T-helper 9 cell (primary cell): ENCODE measurements around the gene SESN1.
A peak's percentile ranks its signal among the peaks of the same experiment; 100 is the strongest.

ENCODE experiments used
- DNase-seq: peaks from one replicate; pipeline ENCODE4 v3.0.0-alpha.2; 2020

The SESN1 gene

DNA sequence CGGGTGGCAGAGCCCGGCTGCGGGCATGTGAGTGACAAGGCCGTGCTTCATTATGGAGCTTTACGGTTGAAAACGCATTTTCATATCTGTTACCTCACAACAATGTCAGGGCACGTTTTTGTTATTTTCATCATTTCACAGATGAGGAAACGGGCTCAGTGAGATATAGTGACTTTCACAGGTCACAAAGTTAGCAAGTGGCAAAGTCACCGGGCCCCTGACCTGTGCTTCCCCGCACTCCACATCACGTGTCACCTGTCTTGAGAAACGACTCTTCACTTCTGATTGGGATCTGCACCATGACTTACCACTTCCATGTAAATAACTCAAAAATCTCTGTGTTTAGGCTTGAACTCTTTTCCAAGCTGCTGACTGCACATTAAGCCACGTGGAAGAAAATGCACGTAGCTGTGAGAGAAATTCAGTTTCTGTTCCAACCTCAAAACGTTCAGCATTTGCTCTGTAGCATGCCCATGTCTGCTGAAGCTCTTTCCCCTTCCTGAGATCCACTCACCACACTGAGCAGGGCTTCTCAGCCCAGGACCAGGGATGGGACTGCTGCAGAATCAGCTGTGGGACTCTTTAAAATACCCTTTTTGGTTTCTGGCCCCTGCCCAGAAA, 139.2 kb downstream of the SESN1 start:
- no peak for DNase-seq

DNA sequence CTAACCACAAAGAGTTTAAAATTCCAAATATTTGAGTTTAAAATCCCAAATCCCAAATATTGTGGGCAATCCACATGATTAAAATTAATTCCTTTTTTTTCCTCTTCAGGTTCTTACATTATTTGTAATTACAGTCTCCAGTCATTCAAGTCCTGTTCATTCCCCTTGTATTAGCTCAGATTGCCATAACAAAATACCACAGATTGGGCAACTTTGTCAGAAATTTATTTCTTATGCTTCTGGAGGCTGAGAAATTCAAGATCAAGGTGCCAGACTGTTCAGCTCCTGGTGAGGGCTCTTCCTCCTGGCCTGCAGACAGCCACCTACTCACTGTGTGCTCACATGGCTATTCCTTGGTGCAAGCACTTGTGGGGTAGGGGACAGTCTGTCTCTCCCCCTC, 141.0 kb downstream of the SESN1 start:
- DNase-seq, result no peak

DNA sequence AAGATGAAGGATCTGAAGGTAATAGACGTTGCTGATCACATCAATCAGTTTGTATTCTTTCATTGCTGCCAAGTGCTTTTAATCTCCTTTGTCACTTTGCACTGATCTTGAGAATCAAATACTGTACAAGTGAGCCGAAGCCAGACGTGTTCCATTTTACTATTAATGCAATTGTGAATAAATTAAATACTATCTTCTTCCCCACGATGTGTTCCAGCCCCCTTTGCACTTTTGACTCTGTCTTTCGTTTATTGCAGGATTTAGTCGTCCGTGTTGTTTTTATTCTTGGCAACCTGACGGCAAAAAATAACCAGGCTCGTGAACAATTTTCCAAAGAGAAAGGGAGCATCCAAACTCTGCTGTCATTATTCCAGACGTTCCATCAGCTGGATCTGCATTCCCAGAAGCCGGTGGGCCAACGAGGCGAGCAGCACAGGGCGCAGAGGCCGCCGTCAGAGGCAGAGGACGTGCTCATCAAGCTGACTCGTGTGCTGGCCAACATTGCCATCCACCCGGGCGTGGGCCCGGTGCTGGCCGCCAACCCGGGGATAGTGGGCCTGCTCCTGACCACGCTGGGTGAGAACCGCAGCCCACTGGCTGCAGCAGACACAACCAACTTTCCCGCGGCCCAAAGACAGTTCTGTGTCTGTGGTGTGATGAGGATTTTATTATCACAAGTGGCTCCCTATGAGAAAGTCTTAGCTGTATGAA, 141.7 kb downstream of the SESN1 start:
- no peak for DNase-seq

- no peak for DNase-seq
Observed at GRCh38 chr6:108951351-108951953, 143.2 kb downstream of the SESN1 start.

DNA sequence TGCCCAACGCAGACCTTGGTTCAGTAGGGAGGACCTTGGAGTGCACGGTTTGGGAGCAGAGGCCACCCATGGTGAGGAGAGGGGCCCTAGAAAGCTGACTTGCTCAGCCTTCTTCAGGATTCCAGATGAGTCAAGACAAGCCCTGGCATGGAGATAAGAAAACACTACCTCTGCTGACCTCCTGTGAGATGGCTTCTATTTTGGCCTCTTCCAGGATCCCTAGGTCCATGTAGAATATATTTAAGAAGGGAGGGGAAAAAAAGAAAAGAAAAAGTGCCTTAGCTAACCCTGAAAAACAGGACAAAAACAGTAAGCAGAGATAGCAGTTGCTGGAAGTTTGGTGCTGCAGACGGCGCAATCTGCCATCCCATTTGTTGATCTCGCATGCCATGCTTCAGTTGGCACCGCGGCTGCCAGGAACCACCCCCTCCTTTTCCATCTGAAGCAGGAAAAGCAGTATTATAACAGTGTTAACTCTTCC, 146.4 kb downstream of the SESN1 start:
- DNase-seq, result no peak

DNA sequence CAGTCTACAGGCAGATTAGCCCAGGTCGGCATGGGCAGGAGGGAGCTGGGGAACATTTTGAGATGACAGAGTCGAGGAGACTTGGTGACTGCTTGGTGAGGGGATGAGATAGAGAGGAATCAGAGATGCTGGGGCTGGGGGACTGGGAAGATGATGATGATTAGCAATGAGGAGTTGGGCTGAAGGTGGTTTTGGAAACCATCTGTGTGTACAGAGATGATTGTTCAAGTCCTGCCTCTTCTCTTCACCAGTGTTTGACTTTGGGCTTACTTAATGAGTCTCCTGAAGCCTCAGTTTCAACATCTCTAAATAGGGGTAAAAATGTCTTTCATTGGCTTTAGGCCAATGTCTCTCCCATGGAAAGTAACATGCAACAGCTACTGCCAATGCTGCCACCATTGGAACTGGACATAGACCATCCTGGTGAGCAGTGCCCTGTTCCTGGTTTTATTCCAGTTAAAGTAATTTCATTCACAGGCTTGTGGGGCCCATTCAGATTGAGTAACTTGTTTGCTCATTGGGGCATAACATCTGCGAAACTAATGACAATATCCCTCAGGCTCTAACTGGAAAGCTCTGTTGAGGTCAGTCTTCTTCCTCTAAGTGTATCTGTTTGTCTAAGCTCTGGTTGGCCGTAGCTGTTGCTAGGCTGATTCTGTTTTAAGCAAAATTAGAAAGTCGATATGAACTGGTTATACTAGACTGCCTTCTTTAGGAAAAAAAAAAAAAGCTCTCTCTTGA, 147.4 kb downstream of the SESN1 start:
- DNase-seq, result no peak

DNA sequence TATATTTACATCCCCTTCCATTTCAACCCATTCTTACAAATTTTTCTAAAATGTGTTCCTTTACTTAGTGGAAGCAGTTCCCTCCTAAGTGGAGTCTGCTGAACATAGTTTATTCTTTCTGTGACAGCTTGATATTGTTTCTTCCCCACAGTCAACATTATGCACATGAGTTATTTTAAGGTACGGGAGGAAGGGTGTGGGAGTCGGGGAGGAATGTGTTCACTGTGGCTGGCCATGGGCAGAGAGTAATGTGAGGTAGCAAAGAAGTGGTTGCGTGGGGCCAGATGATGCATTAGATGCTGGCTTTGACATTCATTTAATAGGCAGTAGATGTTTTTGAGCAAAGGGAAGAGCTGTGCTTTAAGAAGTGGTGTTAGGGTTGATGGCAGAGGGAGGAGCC, 148.0 kb downstream of the SESN1 start:
- no peak for DNase-seq

DNA sequence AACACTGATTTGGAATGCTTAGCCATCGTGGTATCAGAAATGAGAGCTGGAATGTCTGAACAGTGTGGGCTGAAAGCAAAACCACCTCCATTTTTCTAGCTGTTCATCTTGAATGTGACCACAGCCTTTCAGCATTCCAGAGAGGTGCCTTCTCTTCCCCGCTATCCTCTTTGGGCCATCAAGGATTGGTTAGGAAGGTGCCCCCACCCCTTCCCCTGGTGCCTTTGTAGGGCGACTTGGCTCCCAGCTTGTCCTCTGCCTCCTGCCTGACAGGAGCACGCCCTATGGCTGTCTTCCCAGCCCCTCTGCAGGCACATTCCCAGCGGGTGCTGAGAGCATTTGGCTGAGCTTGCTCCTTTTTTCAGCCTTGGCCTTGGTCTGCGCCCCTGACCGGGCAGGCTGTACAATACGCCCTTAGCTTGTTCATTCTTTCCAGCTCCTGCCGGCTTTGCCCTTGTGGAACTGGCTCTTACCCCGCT, 148.9 kb downstream of the SESN1 start:
- no peak for DNase-seq

DNA sequence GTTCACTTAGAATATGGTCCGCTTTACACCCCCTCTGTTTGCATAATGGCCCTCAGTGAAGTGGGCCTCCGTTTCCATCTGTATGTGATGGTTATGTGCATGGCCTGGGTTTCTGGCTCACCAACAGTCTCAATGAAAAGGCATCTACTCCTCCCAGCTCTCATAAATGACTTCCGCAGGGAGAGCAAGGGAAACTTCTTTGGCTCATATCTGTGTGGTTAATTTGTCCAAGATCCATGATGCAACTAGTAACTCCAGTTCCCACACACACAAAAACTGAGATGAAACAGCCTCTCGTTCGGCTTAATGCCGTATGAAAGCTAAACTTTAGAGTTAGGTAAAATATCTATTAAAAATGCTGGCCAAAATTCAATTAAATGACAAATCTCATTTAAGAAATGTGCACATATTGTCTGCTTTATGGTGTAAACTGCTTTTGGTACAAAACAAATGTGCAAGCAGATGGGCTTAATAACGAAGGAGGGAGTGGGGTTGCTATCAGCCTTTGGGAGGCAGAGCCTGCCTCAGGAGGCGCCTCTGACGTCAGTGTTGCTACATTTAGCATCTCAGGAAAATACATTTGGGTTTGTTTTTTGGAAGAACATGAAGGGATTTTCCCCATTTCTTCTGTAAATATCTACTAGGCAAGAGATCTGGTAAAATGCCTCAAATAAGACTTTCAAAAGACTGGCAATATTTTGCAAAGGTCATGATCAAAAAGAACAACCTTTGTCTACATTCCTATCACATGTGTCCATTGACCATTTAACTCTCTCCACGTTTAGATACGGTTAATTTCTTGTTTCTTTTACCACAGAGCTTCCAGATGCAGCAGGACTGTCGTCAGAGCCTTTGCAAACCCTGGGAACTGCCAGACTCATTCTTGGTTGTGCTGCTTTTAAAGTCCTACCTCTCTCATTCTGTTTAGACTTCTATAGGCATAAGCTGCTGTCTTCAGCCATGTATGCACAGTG, 149.7 kb downstream of the SESN1 start:
- DNase-seq, result no peak

GRCh38 chr6:108944071-108944470, 150.6 kb downstream of the SESN1 start:
- no peak for DNase-seq

GRCh38 chr6:108942556-108943492, 151.8 kb downstream of the SESN1 start:
- DNase-seq, result peak; percentile 52

DNA sequence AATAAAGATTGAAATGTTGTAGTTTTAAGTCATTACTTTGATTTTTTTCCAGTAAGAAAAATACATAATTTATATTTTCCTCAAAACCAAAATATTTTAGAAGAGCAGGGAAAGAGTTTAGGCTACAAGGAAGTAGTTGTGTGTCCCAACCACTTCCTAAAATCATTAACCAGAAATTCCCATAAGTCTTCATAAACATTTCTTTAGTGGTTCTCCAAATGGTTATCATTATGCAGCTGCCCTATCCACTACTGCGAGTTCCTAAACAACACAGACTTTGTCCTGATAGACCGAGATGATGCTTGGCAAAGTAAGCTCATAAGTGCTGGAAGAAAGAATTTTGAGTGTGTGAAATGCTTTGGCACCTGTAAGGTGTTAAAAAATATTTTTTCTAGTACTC, 152.8 kb downstream of the SESN1 start:
- no peak for DNase-seq

DNA sequence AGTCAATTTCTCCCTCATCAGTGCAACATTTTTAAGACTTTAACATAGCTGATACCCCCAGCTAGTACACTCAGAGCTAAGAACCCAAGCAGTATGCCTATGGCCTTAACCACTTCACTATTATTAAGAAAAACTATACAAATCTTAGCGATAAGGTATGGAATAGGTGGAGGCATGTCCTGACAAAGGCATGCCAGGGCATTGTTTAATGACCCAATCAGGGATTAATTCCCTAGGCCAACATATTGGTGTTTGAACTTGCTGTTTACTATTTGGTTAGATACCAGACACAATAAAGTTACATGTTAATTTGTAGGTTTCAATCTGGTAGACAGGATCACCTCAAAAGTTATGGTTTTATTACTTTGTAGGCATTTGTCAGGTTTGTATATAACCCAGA, 153.4 kb downstream of the SESN1 start:
- no peak for DNase-seq

GRCh38 chr6:108940741-108941140, 153.9 kb downstream of the SESN1 start:
- no peak for DNase-seq

DNA sequence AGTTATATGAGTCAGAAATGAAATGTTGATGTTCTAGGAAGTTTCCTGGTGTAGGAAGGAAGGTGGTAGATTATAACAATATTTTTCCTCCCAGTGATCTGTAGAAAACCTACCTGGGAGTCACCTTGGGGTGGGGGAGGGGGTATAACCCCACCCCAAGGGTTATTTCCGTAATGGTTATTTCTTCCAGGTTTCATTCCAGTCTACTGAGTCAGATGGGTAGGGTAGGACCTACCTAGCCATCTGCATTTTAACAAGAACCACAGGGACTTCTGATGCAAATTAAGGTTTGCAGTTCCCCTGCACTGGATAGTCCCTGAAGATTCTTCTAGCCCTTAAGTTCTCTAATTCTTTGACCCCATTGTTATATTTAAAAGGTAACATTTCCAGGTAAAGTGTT, 157.5 kb downstream of the SESN1 start:
- DNase-seq, result no peak
